Stimulated activated CD8-positive, alpha-beta memory T cell treated with anti-CD3 and anti-CD28 coated beads, Interleukin-7, amount 100 ng/mL, for 48 hours (primary cell): ENCODE results near the gene PEPD.

Source experiments
- DNase-seq, 2 donors: peaks; one replicate each; pipeline ENCODE4 v3.0.0-alpha.2; 2020; ENCODE audit warnings: low read depth in 1 of 2; ENCODE audit errors: extremely low read depth in 1 of 2

Gene PEPD

GRCh38 chr19:33366897-33367296 lies 154.7 kb downstream of the PEPD start:
- no peak for DNase-seq

- DNase-seq = no peak
Measured at GRCh38 chr19:33366127-33366526, 155.5 kb downstream of the PEPD start.

- no peak for DNase-seq
Measured at GRCh38 chr19:33365691-33366090, 155.9 kb downstream of the PEPD start.

- DNase-seq = no peak
Measured at GRCh38 chr19:33363476-33363875, 158.1 kb downstream of the PEPD start.

- no peak for DNase-seq
Measured at GRCh38 chr19:33362508-33363228, 158.9 kb downstream of the PEPD start.

GRCh38 chr19:33359581-33359980 lies 162.0 kb downstream of the PEPD start:
- DNase-seq = no peak

- no peak for DNase-seq
Measured at GRCh38 chr19:33358408-33358807, 163.2 kb downstream of the PEPD start.

GRCh38 chr19:33357556-33357955 lies 164.0 kb downstream of the PEPD start:
- no peak for DNase-seq

GRCh38 chr19:33355535-33355934 lies 166.1 kb downstream of the PEPD start:
- no peak for DNase-seq

GRCh38 chr19:33350538-33351309 lies 170.9 kb downstream of the PEPD start:
- no peak for DNase-seq

- DNase-seq = no peak
Measured at GRCh38 chr19:33349319-33350289, 172.0 kb downstream of the PEPD start.

GRCh38 chr19:33348301-33349010 lies 173.1 kb downstream of the PEPD start:
- DNase-seq = no peak

- DNase-seq = no peak
Measured at GRCh38 chr19:33347300-33347699, 174.3 kb downstream of the PEPD start.

- DNase-seq = no peak
Measured at GRCh38 chr19:33346665-33347064, 174.9 kb downstream of the PEPD start.

GRCh38 chr19:33345163-33345562 lies 176.4 kb downstream of the PEPD start:
- DNase-seq = no peak

- DNase-seq = no peak
Measured at GRCh38 chr19:33344573-33344925, 177.0 kb downstream of the PEPD start.

GRCh38 chr19:33343859-33344572 lies 177.6 kb downstream of the PEPD start:
- no peak for DNase-seq

GRCh38 chr19:33343301-33343700 lies 178.3 kb downstream of the PEPD start:
- DNase-seq = no peak

- DNase-seq = no peak
Measured at GRCh38 chr19:33340991-33341390, 180.6 kb downstream of the PEPD start.
